Ishikawa (cell line): Measurements from ENCODE around the gene PRRC2B.

Experiments
- CEBPB ChIP-seq: IDR thresholded peaks from 2 replicates; pipeline ENCODE4 v1.6.1; 2012
- CREB1 ChIP-seq: IDR thresholded peaks from 2 replicates; pipeline ENCODE4 v1.6.1; 2012; ENCODE audit warnings: low read depth
- EGR1 ChIP-seq: IDR thresholded peaks from 2 replicates; pipeline ENCODE4 v1.6.1; 2012
- EP300 ChIP-seq: IDR thresholded peaks from 2 replicates; pipeline ENCODE4 v1.6.1; 2012; ENCODE audit warnings: borderline replicate concordance
- FOXM1 ChIP-seq: IDR thresholded peaks from 2 replicates; pipeline ENCODE4 v1.6.1; 2012; ENCODE audit warnings: low read depth, borderline replicate concordance
- MAX ChIP-seq: IDR thresholded peaks from 2 replicates; pipeline ENCODE4 v1.6.1; 2012
- NFIC ChIP-seq: IDR thresholded peaks from 2 replicates; pipeline ENCODE4 v1.6.1; 2012
- RAD21 ChIP-seq: IDR thresholded peaks from 2 replicates; pipeline ENCODE4 v1.6.1; 2012; ENCODE audit warnings: low read depth
- REST ChIP-seq: IDR thresholded peaks from 2 replicates; pipeline ENCODE4 v1.6.1; 2012; ENCODE audit warnings: low read depth, mild to moderate bottlenecking
- TAF1 ChIP-seq: IDR thresholded peaks from 2 replicates; pipeline ENCODE4 v1.6.1; 2012; ENCODE audit warnings: low read depth, mild to moderate bottlenecking
- TCF12 ChIP-seq: IDR thresholded peaks from 2 replicates; pipeline ENCODE4 v1.6.1; 2012; ENCODE audit warnings: low read depth
- TEAD4 ChIP-seq: IDR thresholded peaks from 2 replicates; pipeline ENCODE4 v1.6.1; 2012
- USF1 ChIP-seq: IDR thresholded peaks from 2 replicates; pipeline ENCODE4 v1.6.1; 2012
- YY1 ChIP-seq: IDR thresholded peaks from 2 replicates; pipeline ENCODE4 v1.6.1; 2012; ENCODE audit warnings: low read depth
- ZBTB7A ChIP-seq: IDR thresholded peaks from 2 replicates; pipeline ENCODE4 v1.6.1; 2012; ENCODE audit warnings: low read depth

PRRC2B gene

GRCh38 chr9:131528886-131529505 lies 135.1 kb downstream of the PRRC2B start:
- TF ChIP-seq TCF12 (no peak), YY1 (no peak), CREB1 (no peak), TEAD4 (no peak), FOXM1 (no peak), RAD21 (no peak), TAF1 (no peak), USF1 (no peak), ZBTB7A (no peak), EGR1 (no peak), REST (no peak), CEBPB (no peak), MAX (no peak), NFIC (no peak), EP300 (no peak)

GRCh38 chr9:131529597-131530545 lies 136.0 kb downstream of the PRRC2B start:
- TF ChIP-seq MAX (no peak), FOXM1 (no peak), REST (no peak), CEBPB (no peak), EGR1 (no peak), YY1 (no peak), TAF1 (no peak), TEAD4 (no peak), CREB1 (no peak)

- TF ChIP-seq ZBTB7A (0 out of 2 replicates have a peak, but pooled peaks have one; percentile 65), TEAD4 (no peak)
Measured at GRCh38 chr9:131530546-131530919, 136.6 kb downstream of the PRRC2B start.

GRCh38 chr9:131530920-131531832 lies 137.3 kb downstream of the PRRC2B start, which contains the start of gene UCK1:
Gene UCK1 (minus strand): TSS chr9:131531263. CDS start chr9:131531174, 89 bp downstream.
- no peak for TF ChIP-seq CREB1
- no peak; the same call in 1 of the 2 replicates for TF ChIP-seq ZBTB7A
- TF ChIP-seq EGR1, result no peak
- no peak for TF ChIP-seq REST
- no peak for TF ChIP-seq NFIC
- TF ChIP-seq RAD21, result 0 out of 2 replicates have a peak, but pooled peaks have one; percentile 4
- TF ChIP-seq MAX, result peak; percentile 59
- no peak for TF ChIP-seq CEBPB
- TF ChIP-seq YY1, result 0 out of 2 replicates have a peak, but pooled peaks have one; percentile 4
- no peak for TF ChIP-seq FOXM1
- TF ChIP-seq TCF12, result peak; percentile 34; the same call in 1 of the 2 replicates
- TF ChIP-seq TAF1, result peak; percentile 55; the same call in 1 of the 2 replicates
- no peak for TF ChIP-seq TEAD4
- TF ChIP-seq USF1, result no peak
- TF ChIP-seq EP300, result no peak
